ENCODE measurements around the gene RABGAP1L.

Gene RABGAP1L

GRCh38 chr1:174194461-174194860 is 35.1 kb downstream of the RABGAP1L start:
- Histone ChIP-seq H3K27ac (ENCODE audit: low read depth in 2 of 2, low read length in 2 of 2) (no peak overlapping the region), H3K4me1 (ENCODE audit: control insufficient read depth in 2 of 2, insufficient read depth in 2 of 2, low read length in 2 of 2) (no peaks in the 10 kb centered on the region), H3K27me3 (ENCODE audit: control insufficient read depth in 2 of 2, insufficient read depth in 2 of 2, low read length in 2 of 2) (no peaks in the 10 kb centered on the region), H3K9ac (ENCODE audit: low read depth in 1 of 2, low read length in 2 of 2) (no peak overlapping the region), H3K36me3 (ENCODE audit: control insufficient read depth in 2 of 2, insufficient read depth in 2 of 2, low read length in 2 of 2) (no peaks in the 10 kb centered on the region), H3K9me3 (ENCODE audit: control insufficient read depth in 2 of 2, low read length in 2 of 2) (no peaks in the 10 kb centered on the region), H3K4me3 (ENCODE audit: low read length in 2 of 2) (no peak overlapping the region)

DNA sequence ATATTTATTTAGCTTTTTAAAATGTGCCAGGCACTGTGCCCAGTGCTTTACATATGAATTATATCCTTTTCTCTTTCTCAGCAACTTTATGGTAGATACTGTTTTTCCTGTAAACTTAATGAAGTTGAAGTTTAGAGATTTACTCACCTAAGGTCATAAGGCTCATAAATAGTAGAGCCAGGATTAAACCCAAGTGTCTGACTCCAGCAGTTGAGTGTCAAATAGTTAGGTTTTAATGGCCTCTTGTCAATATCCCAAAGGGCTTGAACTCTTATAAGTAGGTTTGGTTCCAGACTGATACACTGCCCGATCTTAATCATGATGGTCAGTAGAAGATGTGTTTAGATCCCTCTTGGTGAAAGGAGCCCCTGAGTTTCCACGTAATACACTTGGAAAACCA is 37.8 kb downstream of the RABGAP1L start:
- no peaks in the 10 kb centered on the region for H3K9me3 ChIP-seq (ENCODE audit: control insufficient read depth in 2 of 2, low read length in 2 of 2)
- H3K4me1 ChIP-seq (ENCODE audit: control insufficient read depth in 2 of 2, insufficient read depth in 2 of 2, low read length in 2 of 2), result no peaks in the 10 kb centered on the region
- no peak overlapping the region for H3K4me3 ChIP-seq (ENCODE audit: low read length in 2 of 2)
- no peak overlapping the region for H3K27ac ChIP-seq (ENCODE audit: low read depth in 2 of 2, low read length in 2 of 2)
- no peak overlapping the region for H3K9ac ChIP-seq (ENCODE audit: low read depth in 1 of 2, low read length in 2 of 2)
- H3K27me3 ChIP-seq (ENCODE audit: control insufficient read depth in 2 of 2, insufficient read depth in 2 of 2, low read length in 2 of 2), result no peaks in the 10 kb centered on the region
- H3K36me3 ChIP-seq (ENCODE audit: control insufficient read depth in 2 of 2, insufficient read depth in 2 of 2, low read length in 2 of 2), result no peaks in the 10 kb centered on the region

- Histone ChIP-seq H3K27me3 (ENCODE audit: control insufficient read depth in 2 of 2, insufficient read depth in 2 of 2, low read length in 2 of 2) (no peaks in the 10 kb centered on the region), H3K4me1 (ENCODE audit: control insufficient read depth in 2 of 2, insufficient read depth in 2 of 2, low read length in 2 of 2) (no peaks in the 10 kb centered on the region), H3K27ac (ENCODE audit: low read depth in 2 of 2, low read length in 2 of 2) (no peak overlapping the region), H3K36me3 (ENCODE audit: control insufficient read depth in 2 of 2, insufficient read depth in 2 of 2, low read length in 2 of 2) (no peaks in the 10 kb centered on the region), H3K4me3 (ENCODE audit: low read length in 2 of 2) (no peak overlapping the region), H3K9ac (ENCODE audit: low read depth in 1 of 2, low read length in 2 of 2) (no peak overlapping the region), H3K9me3 (ENCODE audit: control insufficient read depth in 2 of 2, low read length in 2 of 2) (no peaks in the 10 kb centered on the region)
Measured at GRCh38 chr1:174197547-174197946, 38.2 kb downstream of the RABGAP1L start.

- H3K27ac ChIP-seq (ENCODE audit: low read depth in 2 of 2, low read length in 2 of 2), result no peak overlapping the region
- H3K4me3 ChIP-seq (ENCODE audit: low read length in 2 of 2), result no peak overlapping the region
- no peaks in the 10 kb centered on the region for H3K27me3 ChIP-seq (ENCODE audit: control insufficient read depth in 2 of 2, insufficient read depth in 2 of 2, low read length in 2 of 2)
- no peaks in the 10 kb centered on the region for H3K9me3 ChIP-seq (ENCODE audit: control insufficient read depth in 2 of 2, low read length in 2 of 2)
- no peak overlapping the region for H3K9ac ChIP-seq (ENCODE audit: low read depth in 1 of 2, low read length in 2 of 2)
- H3K4me1 ChIP-seq (ENCODE audit: control insufficient read depth in 2 of 2, insufficient read depth in 2 of 2, low read length in 2 of 2), result no peaks in the 10 kb centered on the region
- no peaks in the 10 kb centered on the region for H3K36me3 ChIP-seq (ENCODE audit: control insufficient read depth in 2 of 2, insufficient read depth in 2 of 2, low read length in 2 of 2)
Measured at GRCh38 chr1:174198202-174198601, 38.9 kb downstream of the RABGAP1L start.

DNA sequence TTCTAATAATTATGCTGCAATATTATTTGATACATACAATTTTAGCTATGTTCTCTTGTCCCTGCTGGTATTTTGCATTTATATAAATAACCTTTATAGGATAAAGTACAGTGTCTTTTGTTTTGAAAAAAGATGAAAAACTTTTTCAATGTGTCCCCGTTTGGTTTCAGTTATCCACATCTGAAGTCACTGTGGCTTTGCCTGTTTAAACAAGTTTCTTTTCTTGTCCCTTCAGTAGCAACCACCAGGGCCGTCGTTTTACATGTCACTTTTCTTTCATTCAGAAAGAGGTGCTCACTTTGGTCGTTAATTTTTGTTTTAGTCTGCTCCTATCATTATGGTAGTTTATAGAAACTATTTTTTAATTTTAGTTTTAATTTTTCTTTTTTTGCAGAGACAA is 41.4 kb downstream of the RABGAP1L start:
- Histone ChIP-seq H3K27ac (ENCODE audit: low read depth in 2 of 2, low read length in 2 of 2) (no peak overlapping the region), H3K4me1 (ENCODE audit: control insufficient read depth in 2 of 2, insufficient read depth in 2 of 2, low read length in 2 of 2) (no peaks in the 10 kb centered on the region)

GRCh38 chr1:174204697-174205308 is 45.5 kb downstream of the RABGAP1L start:
- no peak overlapping the region for H3K4me3 ChIP-seq (ENCODE audit: low read length in 2 of 2)
- H3K27ac ChIP-seq (ENCODE audit: low read depth in 2 of 2, low read length in 2 of 2), result no peak overlapping the region
- no peaks in the 10 kb centered on the region for H3K9me3 ChIP-seq (ENCODE audit: control insufficient read depth in 2 of 2, low read length in 2 of 2)
- no peak overlapping the region for H3K9ac ChIP-seq (ENCODE audit: low read depth in 1 of 2, low read length in 2 of 2)
- H3K36me3 ChIP-seq (ENCODE audit: control insufficient read depth in 2 of 2, insufficient read depth in 2 of 2, low read length in 2 of 2), result no peaks in the 10 kb centered on the region
- H3K27me3 ChIP-seq (ENCODE audit: control insufficient read depth in 2 of 2, insufficient read depth in 2 of 2, low read length in 2 of 2), result no peaks in the 10 kb centered on the region
- H3K4me1 ChIP-seq (ENCODE audit: control insufficient read depth in 2 of 2, insufficient read depth in 2 of 2, low read length in 2 of 2), result no peaks in the 10 kb centered on the region

More for the DNA sequence above, 41.4 kb downstream of the RABGAP1L start:
- Histone ChIP-seq H3K36me3 (ENCODE audit: control insufficient read depth in 2 of 2, insufficient read depth in 2 of 2, low read length in 2 of 2) (no peaks in the 10 kb centered on the region), H3K9ac (ENCODE audit: low read depth in 1 of 2, low read length in 2 of 2) (no peak overlapping the region), H3K27me3 (ENCODE audit: control insufficient read depth in 2 of 2, insufficient read depth in 2 of 2, low read length in 2 of 2) (no peaks in the 10 kb centered on the region), H3K4me3 (ENCODE audit: low read length in 2 of 2) (no peak overlapping the region), H3K9me3 (ENCODE audit: control insufficient read depth in 2 of 2, low read length in 2 of 2) (no peaks in the 10 kb centered on the region)

- H3K4me1 ChIP-seq (ENCODE audit: control insufficient read depth in 2 of 2, insufficient read depth in 2 of 2, low read length in 2 of 2), result no peaks in the 10 kb centered on the region
- no peaks in the 10 kb centered on the region for H3K27me3 ChIP-seq (ENCODE audit: control insufficient read depth in 2 of 2, insufficient read depth in 2 of 2, low read length in 2 of 2)
- H3K27ac ChIP-seq (ENCODE audit: low read depth in 2 of 2, low read length in 2 of 2), result no peak overlapping the region
- H3K36me3 ChIP-seq (ENCODE audit: control insufficient read depth in 2 of 2, insufficient read depth in 2 of 2, low read length in 2 of 2), result no peaks in the 10 kb centered on the region
- H3K4me3 ChIP-seq (ENCODE audit: low read length in 2 of 2), result no peak overlapping the region
- H3K9me3 ChIP-seq (ENCODE audit: control insufficient read depth in 2 of 2, low read length in 2 of 2), result no peaks in the 10 kb centered on the region
- H3K9ac ChIP-seq (ENCODE audit: low read depth in 1 of 2, low read length in 2 of 2), result no peak overlapping the region
Measured at GRCh38 chr1:174206148-174206836, 47.0 kb downstream of the RABGAP1L start.

DNA sequence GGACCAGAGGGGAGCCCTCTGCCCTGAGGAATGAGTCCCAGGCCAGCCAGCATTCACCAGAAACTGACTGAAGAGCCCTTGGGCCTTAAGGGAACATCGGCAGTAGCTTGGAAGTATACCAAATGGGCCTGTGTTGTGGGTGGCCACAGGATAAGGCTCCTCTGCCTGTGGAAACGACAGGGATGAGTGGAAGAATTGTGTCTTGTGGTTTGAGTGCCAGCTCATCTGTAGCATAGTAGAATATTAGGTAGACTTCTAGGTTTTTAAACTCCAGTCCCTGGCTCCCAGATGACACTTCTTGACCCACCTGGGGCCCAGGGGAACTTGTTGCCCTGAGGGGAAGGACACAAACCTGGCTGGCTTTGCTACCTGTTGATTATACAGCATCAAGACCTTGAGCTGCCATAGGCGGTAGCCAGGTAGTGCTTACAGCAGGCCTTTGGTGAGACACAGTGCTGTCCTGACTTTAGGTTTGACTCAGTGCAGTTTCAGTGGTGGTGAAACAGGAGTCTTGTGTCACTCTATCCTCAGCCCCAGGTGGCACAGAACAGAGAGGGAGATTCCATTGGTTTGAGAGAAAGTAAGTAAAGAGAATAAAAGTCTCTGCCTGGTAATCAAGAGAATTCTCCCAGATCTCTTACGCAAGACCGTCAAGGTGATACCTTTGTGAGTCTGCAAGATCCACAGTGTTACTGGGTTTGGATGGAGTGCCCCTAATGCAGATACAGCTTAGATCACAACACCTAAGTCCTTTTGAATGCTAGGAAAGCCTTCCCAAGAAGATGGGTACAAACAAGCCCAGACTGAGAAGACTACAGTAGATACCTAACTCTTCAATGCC is 50.2 kb downstream of the RABGAP1L start:
- Histone ChIP-seq H3K36me3 (ENCODE audit: control insufficient read depth in 2 of 2, insufficient read depth in 2 of 2, low read length in 2 of 2) (no peaks in the 10 kb centered on the region), H3K4me3 (ENCODE audit: low read length in 2 of 2) (no peak overlapping the region), H3K27me3 (ENCODE audit: control insufficient read depth in 2 of 2, insufficient read depth in 2 of 2, low read length in 2 of 2) (no peaks in the 10 kb centered on the region), H3K9me3 (ENCODE audit: control insufficient read depth in 2 of 2, low read length in 2 of 2) (no peaks in the 10 kb centered on the region), H3K9ac (ENCODE audit: low read depth in 1 of 2, low read length in 2 of 2) (no peak overlapping the region), H3K4me1 (ENCODE audit: control insufficient read depth in 2 of 2, insufficient read depth in 2 of 2, low read length in 2 of 2) (no peaks in the 10 kb centered on the region), H3K27ac (ENCODE audit: low read depth in 2 of 2, low read length in 2 of 2) (no peak overlapping the region)

DNA sequence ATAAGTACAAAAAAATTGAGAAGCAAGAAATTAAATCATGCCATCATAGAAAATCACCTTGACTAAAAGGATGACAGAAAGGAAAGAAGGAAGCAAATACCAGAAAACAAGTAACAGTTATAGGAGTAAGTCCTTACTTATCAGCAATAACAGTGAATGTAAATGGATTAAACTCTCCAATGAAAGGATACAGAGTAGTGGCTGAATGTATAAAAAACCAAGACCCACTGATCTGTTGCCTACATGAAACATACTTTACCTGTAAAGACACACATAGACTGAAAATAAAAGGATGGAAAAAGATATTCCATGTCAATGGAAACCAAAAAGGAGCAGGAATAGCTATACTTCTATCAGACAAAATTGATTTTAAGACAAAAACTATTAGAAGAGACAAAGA is 52.2 kb downstream of the RABGAP1L start:
- Histone ChIP-seq H3K36me3 (ENCODE audit: control insufficient read depth in 2 of 2, insufficient read depth in 2 of 2, low read length in 2 of 2) (no peaks in the 10 kb centered on the region), H3K4me3 (ENCODE audit: low read length in 2 of 2) (no peak overlapping the region), H3K27me3 (ENCODE audit: control insufficient read depth in 2 of 2, insufficient read depth in 2 of 2, low read length in 2 of 2) (no peaks in the 10 kb centered on the region), H3K9me3 (ENCODE audit: control insufficient read depth in 2 of 2, low read length in 2 of 2) (no peaks in the 10 kb centered on the region), H3K4me1 (ENCODE audit: control insufficient read depth in 2 of 2, insufficient read depth in 2 of 2, low read length in 2 of 2) (no peaks in the 10 kb centered on the region), H3K27ac (ENCODE audit: low read depth in 2 of 2, low read length in 2 of 2) (no peak overlapping the region), H3K9ac (ENCODE audit: low read depth in 1 of 2, low read length in 2 of 2) (no peak overlapping the region)

- no peak overlapping the region for H3K27ac ChIP-seq (ENCODE audit: low read depth in 2 of 2, low read length in 2 of 2)
- H3K36me3 ChIP-seq (ENCODE audit: control insufficient read depth in 2 of 2, insufficient read depth in 2 of 2, low read length in 2 of 2), result no peaks in the 10 kb centered on the region
- no peaks in the 10 kb centered on the region for H3K9me3 ChIP-seq (ENCODE audit: control insufficient read depth in 2 of 2, low read length in 2 of 2)
- H3K4me1 ChIP-seq (ENCODE audit: control insufficient read depth in 2 of 2, insufficient read depth in 2 of 2, low read length in 2 of 2), result no peaks in the 10 kb centered on the region
- no peaks in the 10 kb centered on the region for H3K27me3 ChIP-seq (ENCODE audit: control insufficient read depth in 2 of 2, insufficient read depth in 2 of 2, low read length in 2 of 2)
- no peak overlapping the region for H3K4me3 ChIP-seq (ENCODE audit: low read length in 2 of 2)
- H3K9ac ChIP-seq (ENCODE audit: low read depth in 1 of 2, low read length in 2 of 2), result no peak overlapping the region
Measured at GRCh38 chr1:174215766-174216165, 56.4 kb downstream of the RABGAP1L start.
